A549 treated with RU486 at 1 μM for 4 hours (cell line): ENCODE results near the gene CCDC73. TPM values are rescaled to one million over a fixed set of nuclear protein-coding genes. Genes with fewer than 3 reads are reported as not detected.

Source experiments
- total RNA-seq: library from RNA; stranded (reverse); fragments of 200-300 nt; extraction: Qiagen RNA extraction; gene quantifications from 5 replicates; pipeline ENCODE4 v1.2.3, GENCODE V29; 2022; ENCODE audit warnings: low read depth

Gene CCDC73
- not detected in 5 replicates for total RNA-seq

GRCh38 chr11:32794439-32794838 is at the start of gene CCDC73:
Gene CCDC73, minus strand, starts transcription at chr11:32794662. Its CDS starts 34,419 bp downstream, at chr11:32760243.

GRCh38 chr11:32829680-32830412 is 35.4 kb upstream of the CCDC73 start, which contains the start of gene PRRG4:
Gene PRRG4, plus strand, starts transcription at chr11:32829927. Its CDS starts 603 bp downstream, at chr11:32830530.

GRCh38 chr11:32583459-32584271 is 210.8 kb downstream of the CCDC73 start, which contains the start of gene EIF3M:
Gene EIF3M, plus strand, starts transcription at chr11:32583831. Its CDS starts 57 bp downstream, at chr11:32583888.

Other genes starting within 250 kb of the CCDC73 start
- 371 to 500 TPM (median 408 TPM) in 5 replicates for gene EIF3M, start 210.8 kb downstream of the CCDC73 start, total RNA-seq
- 0.40 to 0.79 TPM (median 0.53 TPM) in 5 replicates for gene PRRG4, start 35.3 kb upstream of the CCDC73 start, total RNA-seq
- gene QSER1, start 98.1 kb upstream of the CCDC73 start, total RNA-seq = 10.3 to 20.5 TPM (median 18.3 TPM) in 5 replicates
- 4.0 to 8.6 TPM (median 7.2 TPM) in 5 replicates for gene DEPDC7, start 221.2 kb upstream of the CCDC73 start, total RNA-seq
- 16.9 to 22.3 TPM (median 18.5 TPM) in 5 replicates for gene TCP11L1, start 244.9 kb upstream of the CCDC73 start, total RNA-seq